ENCODE data around the gene CREBRF.

Gene CREBRF

GRCh38 chr5:173165177-173166016 lies 109.2 kb downstream of the CREBRF start:
- Histone ChIP-seq H3K79me2 (ENCODE audit: low read length) (no peaks in the 10 kb centered on the region), H3K4me1 (ENCODE audit: low read length) (no peaks in the 10 kb centered on the region), H4K20me1 (ENCODE audit: insufficient read depth, low read length) (no peaks in the 10 kb centered on the region), H3K27ac (ENCODE audit: low read length) (no peak overlapping the region), H3K36me3 (replicated peaks; ENCODE audit: low read depth, low read length) (peaks cover 4% of the 10 kb centered on the region), H3K9ac (ENCODE audit: low read length) (no peak overlapping the region), H3K4me2 (ENCODE audit: low read length) (no peak overlapping the region), H3K27me3 (ENCODE audit: low read depth, low read length) (no peaks in the 10 kb centered on the region), H2AFZ (ENCODE audit: low read depth, low read length) (no peak overlapping the region), H3K9me3 (ENCODE audit: insufficient read depth, low read length) (no peaks in the 10 kb centered on the region), H3K4me3 (ENCODE audit: low read length) (no peak overlapping the region)
- TF ChIP-seq CTCF (IDR thresholded peaks at IDR 0.05; ENCODE audit: low read depth, low read length) (no peak), EZH2phosphoT487 (IDR thresholded peaks at IDR 0.05; ENCODE audit: low read depth) (no peak)

GRCh38 chr5:173172166-173172565 lies 116.0 kb downstream of the CREBRF start:
- no peaks in the 10 kb centered on the region for H3K9me3 ChIP-seq (ENCODE audit: insufficient read depth, low read length)
- H3K27me3 ChIP-seq (ENCODE audit: low read depth, low read length) = no peaks in the 10 kb centered on the region
- no peaks in the 10 kb centered on the region for H4K20me1 ChIP-seq (ENCODE audit: insufficient read depth, low read length)
- H3K4me2 ChIP-seq (ENCODE audit: low read length) = no peak overlapping the region
- H3K36me3 ChIP-seq (replicated peaks; ENCODE audit: low read depth, low read length) = no peaks in the 10 kb centered on the region
- TF ChIP-seq EZH2phosphoT487 (IDR thresholded peaks at IDR 0.05; ENCODE audit: low read depth) (no peak), CTCF (IDR thresholded peaks at IDR 0.05; ENCODE audit: low read depth, low read length) (no peak)
- no peak overlapping the region for H3K9ac ChIP-seq (ENCODE audit: low read length)
- H3K79me2 ChIP-seq (ENCODE audit: low read length) = no peaks in the 10 kb centered on the region
- no peak overlapping the region for H3K27ac ChIP-seq (ENCODE audit: low read length)
- H3K4me3 ChIP-seq (ENCODE audit: low read length) = no peak overlapping the region
- H2AFZ ChIP-seq (ENCODE audit: low read depth, low read length) = no peak overlapping the region
- H3K4me1 ChIP-seq (ENCODE audit: low read length) = no peaks in the 10 kb centered on the region

GRCh38 chr5:173175523-173175922 lies 119.4 kb downstream of the CREBRF start:
- Histone ChIP-seq H3K27ac (ENCODE audit: low read length) (no peak overlapping the region), H2AFZ (ENCODE audit: low read depth, low read length) (no peak overlapping the region), H3K4me2 (ENCODE audit: low read length) (no peak overlapping the region), H3K79me2 (ENCODE audit: low read length) (no peaks in the 10 kb centered on the region), H3K4me1 (ENCODE audit: low read length) (no peaks in the 10 kb centered on the region), H3K36me3 (replicated peaks; ENCODE audit: low read depth, low read length) (no peaks in the 10 kb centered on the region), H3K9ac (ENCODE audit: low read length) (no peak overlapping the region), H4K20me1 (ENCODE audit: insufficient read depth, low read length) (no peaks in the 10 kb centered on the region), H3K4me3 (ENCODE audit: low read length) (no peak overlapping the region), H3K27me3 (ENCODE audit: low read depth, low read length) (no peaks in the 10 kb centered on the region), H3K9me3 (ENCODE audit: insufficient read depth, low read length) (no peaks in the 10 kb centered on the region)
- TF ChIP-seq EZH2phosphoT487 (IDR thresholded peaks at IDR 0.05; ENCODE audit: low read depth) = no peak
- TF ChIP-seq CTCF (IDR thresholded peaks at IDR 0.05; ENCODE audit: low read depth, low read length) = no peak

GRCh38 chr5:173178369-173178910 lies 122.3 kb downstream of the CREBRF start:
- no peak overlapping the region for H3K4me2 ChIP-seq (ENCODE audit: low read length)
- H2AFZ ChIP-seq (ENCODE audit: low read depth, low read length) = no peak overlapping the region
- H3K4me1 ChIP-seq (ENCODE audit: low read length) = no peaks in the 10 kb centered on the region
- no peak overlapping the region for H3K27ac ChIP-seq (ENCODE audit: low read length)
- H3K36me3 ChIP-seq (replicated peaks; ENCODE audit: low read depth, low read length) = no peaks in the 10 kb centered on the region
- TF ChIP-seq EZH2phosphoT487 (IDR thresholded peaks at IDR 0.05; ENCODE audit: low read depth) (no peak), CTCF (IDR thresholded peaks at IDR 0.05; ENCODE audit: low read depth, low read length) (no peak)
- H3K9ac ChIP-seq (ENCODE audit: low read length) = no peak overlapping the region
- no peaks in the 10 kb centered on the region for H3K27me3 ChIP-seq (ENCODE audit: low read depth, low read length)
- H3K4me3 ChIP-seq (ENCODE audit: low read length) = no peak overlapping the region
- no peaks in the 10 kb centered on the region for H3K79me2 ChIP-seq (ENCODE audit: low read length)
- no peaks in the 10 kb centered on the region for H4K20me1 ChIP-seq (ENCODE audit: insufficient read depth, low read length)
- H3K9me3 ChIP-seq (ENCODE audit: insufficient read depth, low read length) = no peaks in the 10 kb centered on the region

All from OCI-LY3 (cell line).